Measurements from ENCODE around the gene EPS8. TPM values are rescaled to one million over a fixed set of nuclear protein-coding genes. Genes with fewer than 3 reads are reported as not detected.
A peak's percentile ranks its signal among the peaks of the same experiment; 100 is the strongest.

The EPS8 gene
- total RNA-seq, 1 donor from 2014 or later: 35.3 TPM

DNA sequence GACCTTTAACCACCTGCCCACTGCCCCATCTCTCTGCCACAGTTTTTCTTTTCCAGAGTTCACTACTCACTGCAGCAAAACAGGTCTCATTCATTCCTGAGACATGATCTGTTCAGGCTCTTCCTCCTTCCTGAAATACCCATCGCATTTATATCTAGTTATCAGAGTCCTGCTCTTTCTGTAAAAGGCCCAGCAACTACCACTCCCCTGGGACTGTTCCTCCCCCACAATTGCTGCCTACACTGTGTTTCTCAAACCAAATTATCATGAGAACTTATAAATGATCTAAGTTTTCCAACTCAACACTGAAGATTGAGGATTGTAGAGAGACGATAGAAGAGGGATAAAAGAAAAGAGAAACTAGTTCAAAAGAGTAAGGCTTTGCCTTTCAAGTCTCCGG, 40.8 kb upstream of the EPS8 start:
- Histone ChIP-seq H3K4me3 (ENCODE audit: low read depth, low read length) (no peak overlapping the region), H3K27me3 (ENCODE audit: control insufficient read depth, insufficient read depth, low read length) (no peaks in the 10 kb centered on the region), H3K36me3 (ENCODE audit: control insufficient read depth, insufficient read depth, low read length) (no peaks in the 10 kb centered on the region)
- DNase-seq (ENCODE audit: low read depth): peak; percentile 40
- TF ChIP-seq, protein P1, sequence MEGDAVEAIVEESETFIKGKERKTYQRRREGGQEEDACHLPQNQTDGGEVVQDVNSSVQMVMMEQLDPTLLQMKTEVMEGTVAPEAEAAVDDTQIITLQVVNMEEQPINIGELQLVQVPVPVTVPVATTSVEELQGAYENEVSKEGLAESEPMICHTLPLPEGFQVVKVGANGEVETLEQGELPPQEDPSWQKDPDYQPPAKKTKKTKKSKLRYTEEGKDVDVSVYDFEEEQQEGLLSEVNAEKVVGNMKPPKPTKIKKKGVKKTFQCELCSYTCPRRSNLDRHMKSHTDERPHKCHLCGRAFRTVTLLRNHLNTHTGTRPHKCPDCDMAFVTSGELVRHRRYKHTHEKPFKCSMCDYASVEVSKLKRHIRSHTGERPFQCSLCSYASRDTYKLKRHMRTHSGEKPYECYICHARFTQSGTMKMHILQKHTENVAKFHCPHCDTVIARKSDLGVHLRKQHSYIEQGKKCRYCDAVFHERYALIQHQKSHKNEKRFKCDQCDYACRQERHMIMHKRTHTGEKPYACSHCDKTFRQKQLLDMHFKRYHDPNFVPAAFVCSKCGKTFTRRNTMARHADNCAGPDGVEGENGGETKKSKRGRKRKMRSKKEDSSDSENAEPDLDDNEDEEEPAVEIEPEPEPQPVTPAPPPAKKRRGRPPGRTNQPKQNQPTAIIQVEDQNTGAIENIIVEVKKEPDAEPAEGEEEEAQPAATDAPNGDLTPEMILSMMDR (IDR thresholded peaks at IDR 0.05; ENCODE audit: insufficient read depth, low read length, severe bottlenecking): no peak
- no peak for FAIRE-seq

DNA sequence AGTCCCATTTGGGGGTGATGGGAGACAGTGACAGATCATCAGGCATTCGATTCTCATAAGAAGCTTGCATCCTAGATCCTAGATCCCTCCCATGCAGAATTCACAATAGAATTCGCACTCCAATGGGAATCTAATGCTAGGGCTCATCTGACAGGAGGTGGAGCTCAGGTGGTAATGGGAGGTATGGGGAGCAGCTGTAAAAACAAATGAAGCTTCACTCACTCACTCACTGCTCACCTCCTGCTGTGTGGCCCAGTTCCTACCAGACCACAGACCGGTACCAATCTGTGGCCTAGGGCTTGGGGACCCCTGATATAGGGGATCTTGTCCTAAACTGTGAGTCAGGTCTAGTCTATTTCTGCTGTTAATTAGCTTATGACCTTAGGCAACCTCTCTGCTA, 40.1 kb upstream of the EPS8 start:
- H3K27me3 ChIP-seq (ENCODE audit: control insufficient read depth, insufficient read depth, low read length): no peaks in the 10 kb centered on the region
- H3K36me3 ChIP-seq (ENCODE audit: control insufficient read depth, insufficient read depth, low read length): no peaks in the 10 kb centered on the region
- H3K4me3 ChIP-seq (ENCODE audit: low read depth, low read length): no peak overlapping the region
- TF ChIP-seq, protein P1 (IDR thresholded peaks at IDR 0.05; ENCODE audit: insufficient read depth, low read length, severe bottlenecking): no peak
- peak; percentile 70 for FAIRE-seq
- DNase-seq (ENCODE audit: low read depth): no peak

DNA sequence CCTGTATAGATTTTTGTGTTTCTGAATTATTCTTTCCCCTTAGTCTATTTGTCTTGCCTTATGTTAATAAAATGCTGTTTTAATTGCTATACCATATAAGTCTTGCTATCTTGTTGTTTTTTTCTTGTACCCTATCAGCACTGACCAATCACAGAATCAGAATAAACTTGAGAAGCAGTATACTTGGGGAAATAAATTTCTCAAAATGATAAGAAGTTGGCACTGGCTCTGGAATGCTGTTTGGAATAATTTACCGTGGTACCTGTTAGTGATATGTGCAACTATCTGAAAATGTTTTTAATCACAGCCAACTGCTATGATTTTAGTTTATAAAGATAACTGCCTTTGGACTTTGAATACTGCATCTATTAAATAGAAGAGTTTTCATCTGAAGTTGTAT, 37.9 kb upstream of the EPS8 start:
- DNase-seq (ENCODE audit: low read depth) (no peak), FAIRE-seq (no peak)
- no peaks in the 10 kb centered on the region for H3K36me3 ChIP-seq (ENCODE audit: control insufficient read depth, insufficient read depth, low read length)
- TF ChIP-seq, protein P1 (IDR thresholded peaks at IDR 0.05; ENCODE audit: insufficient read depth, low read length, severe bottlenecking): no peak
- H3K4me3 ChIP-seq (ENCODE audit: low read depth, low read length): no peak overlapping the region
- no peaks in the 10 kb centered on the region for H3K27me3 ChIP-seq (ENCODE audit: control insufficient read depth, insufficient read depth, low read length)

DNA sequence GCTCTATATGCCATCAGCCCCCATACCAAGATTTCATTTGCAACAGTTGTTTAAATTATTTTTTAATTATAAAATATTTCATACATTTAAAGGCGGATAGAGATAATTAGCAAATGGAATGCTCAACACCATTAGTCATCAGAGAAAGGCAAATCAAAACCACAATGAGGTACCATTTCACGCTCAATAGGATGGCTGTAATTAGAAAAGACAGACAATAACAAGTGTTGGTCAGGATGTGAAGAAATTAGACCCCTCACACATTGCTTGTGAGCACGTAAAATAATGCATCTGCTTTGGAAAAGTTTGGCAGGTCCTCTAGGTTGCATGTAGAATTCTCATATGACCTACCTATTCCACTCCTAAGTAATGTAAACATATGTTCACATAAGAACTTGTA, 35.3 kb upstream of the EPS8 start:
- FAIRE-seq (no peak), DNase-seq (ENCODE audit: low read depth) (no peak)
- H3K36me3 ChIP-seq (ENCODE audit: control insufficient read depth, insufficient read depth, low read length): no peaks in the 10 kb centered on the region
- no peak overlapping the region for H3K4me3 ChIP-seq (ENCODE audit: low read depth, low read length)
- no peaks in the 10 kb centered on the region for H3K27me3 ChIP-seq (ENCODE audit: control insufficient read depth, insufficient read depth, low read length)
- TF ChIP-seq, protein P1 (IDR thresholded peaks at IDR 0.05; ENCODE audit: insufficient read depth, low read length, severe bottlenecking): no peak

DNA sequence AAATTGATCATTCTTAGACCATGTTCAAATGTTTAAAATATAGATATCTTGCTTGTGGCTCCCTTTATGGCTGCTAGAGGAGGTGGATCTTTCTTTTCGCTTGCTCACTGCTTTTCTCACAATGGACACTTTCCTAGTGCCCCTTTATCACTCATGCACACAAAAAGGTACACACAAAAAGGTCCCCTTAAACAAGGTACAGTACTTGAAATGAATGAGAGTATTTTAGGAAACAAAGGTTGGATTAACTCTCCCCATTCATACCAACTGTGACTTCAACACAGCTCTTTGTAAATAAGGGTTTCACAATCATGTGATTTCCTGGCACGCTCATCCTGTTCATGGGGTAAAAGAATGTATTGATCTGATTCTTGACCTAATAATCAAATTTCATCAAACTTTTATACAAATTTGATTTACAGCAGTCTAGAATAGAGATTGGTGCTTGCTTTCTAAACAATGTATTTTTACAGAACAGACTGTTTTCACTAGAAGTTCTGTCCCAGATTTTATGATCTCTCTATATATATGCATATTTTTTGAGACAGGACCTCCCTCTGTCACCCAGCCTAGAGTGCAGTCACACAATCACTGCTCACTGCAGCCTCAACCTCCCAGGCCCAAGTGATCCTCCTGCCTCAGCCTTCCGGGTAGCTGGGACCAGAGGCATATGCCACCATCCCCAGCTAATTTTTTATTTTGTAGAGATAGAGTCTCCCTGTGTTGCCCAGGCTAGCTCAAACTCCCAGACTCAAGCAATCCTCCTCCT, 34.4 kb upstream of the EPS8 start:
- DNase-seq (ENCODE audit: low read depth) (peak; percentile 53), FAIRE-seq (no peak)
- no peaks in the 10 kb centered on the region for H3K27me3 ChIP-seq (ENCODE audit: control insufficient read depth, insufficient read depth, low read length)
- no peak overlapping the region for H3K4me3 ChIP-seq (ENCODE audit: low read depth, low read length)
- TF ChIP-seq, protein P1 (IDR thresholded peaks at IDR 0.05; ENCODE audit: insufficient read depth, low read length, severe bottlenecking): no peak
- H3K36me3 ChIP-seq (ENCODE audit: control insufficient read depth, insufficient read depth, low read length): no peaks in the 10 kb centered on the region
